ENCODE measurements around the gene RRBP1. TPM values are rescaled to one million over a fixed set of nuclear protein-coding genes. Genes with fewer than 3 reads are reported as not detected.

Gene RRBP1
- total RNA-seq, 2 donors from 2014 or later = 112 to 148 TPM

DNA sequence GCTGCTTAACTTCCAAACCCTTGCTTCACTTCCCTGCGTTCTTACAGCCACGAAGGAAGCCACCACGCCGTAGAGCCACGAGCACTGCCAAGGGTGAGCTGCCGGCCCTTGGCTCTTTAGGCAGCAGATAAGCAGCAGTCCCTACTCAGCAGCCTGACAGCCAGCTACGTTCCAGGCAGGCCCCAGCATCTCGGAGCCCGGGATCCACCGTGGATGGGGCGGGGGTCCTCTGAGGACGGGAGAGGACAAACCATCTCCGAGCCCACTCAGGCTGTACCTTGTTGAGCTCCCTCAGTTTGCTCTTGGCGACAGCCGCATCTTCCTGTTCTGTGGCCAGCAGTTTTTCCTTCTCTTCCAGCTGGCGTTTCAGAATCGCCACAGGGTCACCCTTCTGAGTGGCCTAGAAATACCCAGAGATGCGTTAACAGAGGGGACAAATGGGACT, 40.5 kb downstream of the RRBP1 start:
- Histone ChIP-seq H3K27ac (no peak overlapping the region), H3K9me3 (no peaks in the 10 kb centered on the region), H3K27me3 (replicated peaks; ENCODE audit: insufficient read depth) (no peaks in the 10 kb centered on the region), H3K4me3 (no peak overlapping the region), H3K4me1 (replicated peaks) (peaks cover 7% of the 10 kb centered on the region), H3K36me3 (peaks cover 0 to 15% of the 10 kb centered on the region in 2 donors)
- 78% methylated on average over 18 of the region's 18 CpGs for WGBS
- intact Hi-C loops (cut with DNase I) = no loop called here
- TF ChIP-seq POLR2A (IDR thresholded peaks at IDR 0.05) (no peak), POLR2AphosphoS5 (IDR thresholded peaks at IDR 0.05) (no peak)
- TF ChIP-seq, protein P1, sequence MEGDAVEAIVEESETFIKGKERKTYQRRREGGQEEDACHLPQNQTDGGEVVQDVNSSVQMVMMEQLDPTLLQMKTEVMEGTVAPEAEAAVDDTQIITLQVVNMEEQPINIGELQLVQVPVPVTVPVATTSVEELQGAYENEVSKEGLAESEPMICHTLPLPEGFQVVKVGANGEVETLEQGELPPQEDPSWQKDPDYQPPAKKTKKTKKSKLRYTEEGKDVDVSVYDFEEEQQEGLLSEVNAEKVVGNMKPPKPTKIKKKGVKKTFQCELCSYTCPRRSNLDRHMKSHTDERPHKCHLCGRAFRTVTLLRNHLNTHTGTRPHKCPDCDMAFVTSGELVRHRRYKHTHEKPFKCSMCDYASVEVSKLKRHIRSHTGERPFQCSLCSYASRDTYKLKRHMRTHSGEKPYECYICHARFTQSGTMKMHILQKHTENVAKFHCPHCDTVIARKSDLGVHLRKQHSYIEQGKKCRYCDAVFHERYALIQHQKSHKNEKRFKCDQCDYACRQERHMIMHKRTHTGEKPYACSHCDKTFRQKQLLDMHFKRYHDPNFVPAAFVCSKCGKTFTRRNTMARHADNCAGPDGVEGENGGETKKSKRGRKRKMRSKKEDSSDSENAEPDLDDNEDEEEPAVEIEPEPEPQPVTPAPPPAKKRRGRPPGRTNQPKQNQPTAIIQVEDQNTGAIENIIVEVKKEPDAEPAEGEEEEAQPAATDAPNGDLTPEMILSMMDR (IDR thresholded peaks at IDR 0.05) = no peak
- no peak for DNase-seq (ENCODE audit: low spot score)

DNA sequence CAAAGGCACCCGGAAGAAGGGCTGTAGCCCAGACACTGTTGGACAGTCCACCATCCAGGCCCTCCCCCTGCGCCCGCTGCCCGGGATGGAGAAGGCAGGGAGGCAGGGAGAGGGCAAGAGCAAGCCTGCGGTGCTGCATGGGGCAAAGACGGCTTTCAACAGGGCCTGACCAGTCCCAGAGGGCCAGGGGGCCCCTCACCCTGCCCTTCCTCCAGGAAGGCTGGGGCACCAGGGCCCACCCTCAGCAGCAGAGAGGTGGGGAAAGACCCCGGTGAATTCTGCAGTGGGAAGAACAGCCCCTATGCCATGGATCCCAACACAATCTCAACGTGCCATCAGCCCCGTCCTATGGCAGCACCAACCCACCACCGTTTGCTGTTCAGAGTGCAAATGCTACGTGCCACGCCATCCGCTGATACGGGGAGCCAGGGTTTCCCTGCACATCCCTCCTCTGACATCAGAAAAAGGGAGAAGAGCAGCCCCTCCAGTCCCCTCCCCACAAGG, 41.1 kb downstream of the RRBP1 start:
- 86% methylated on average over 13 of the region's 14 CpGs for WGBS
- Histone ChIP-seq H3K36me3 (peaks cover 0 to 20% of the 10 kb centered on the region in 2 donors), H3K9me3 (no peaks in the 10 kb centered on the region), H3K4me3 (no peak overlapping the region), H3K4me1 (replicated peaks) (peaks cover under 1% of the 10 kb centered on the region), H3K27me3 (replicated peaks; ENCODE audit: insufficient read depth) (no peaks in the 10 kb centered on the region), H3K27ac (no peak overlapping the region)
- no peak for DNase-seq (ENCODE audit: low spot score)
- intact Hi-C loops (cut with DNase I) = no loop called here
- TF ChIP-seq, protein P1 (IDR thresholded peaks at IDR 0.05) = no peak
- TF ChIP-seq POLR2A (IDR thresholded peaks at IDR 0.05) = no peak
- TF ChIP-seq POLR2AphosphoS5 (IDR thresholded peaks at IDR 0.05) = no peak

DNA sequence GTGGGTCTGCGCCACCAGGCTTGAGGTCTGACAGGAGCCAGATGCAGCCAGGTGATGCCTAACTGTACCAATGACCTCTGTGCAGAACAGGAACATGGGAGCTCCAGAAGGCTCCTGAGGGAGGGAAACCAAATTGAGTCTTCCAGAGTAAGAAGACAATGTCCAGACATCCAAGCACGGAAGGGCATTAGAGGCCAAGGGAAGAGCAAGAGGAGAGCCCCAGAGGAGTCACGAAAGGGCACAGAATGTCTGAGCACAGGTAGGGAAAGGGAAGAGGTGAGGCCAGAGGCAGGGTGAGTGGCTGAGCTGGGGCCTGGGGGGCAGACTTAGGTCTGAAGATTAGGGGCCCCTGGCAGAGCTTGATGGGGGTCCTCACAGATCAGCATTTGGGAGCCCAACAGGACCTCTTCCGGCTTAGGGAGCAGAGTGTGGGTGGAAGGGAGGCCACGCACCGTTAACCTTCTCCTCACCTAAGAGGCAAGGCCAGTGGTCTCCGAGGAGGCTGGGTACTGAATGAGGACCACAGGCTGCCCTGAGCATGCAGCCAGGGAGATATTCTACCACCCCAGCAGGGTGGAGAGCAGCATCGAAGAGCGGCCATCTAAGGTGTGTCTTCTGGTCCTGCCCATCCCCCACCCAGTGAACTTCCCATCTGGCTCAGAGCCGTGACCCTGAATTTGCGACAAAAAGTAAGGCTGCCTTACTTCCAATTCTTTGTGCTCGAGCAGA, 41.7 kb downstream of the RRBP1 start:
- no peak overlapping the region for H3K27ac ChIP-seq
- H3K27me3 ChIP-seq (replicated peaks; ENCODE audit: insufficient read depth) = no peaks in the 10 kb centered on the region
- no peaks in the 10 kb centered on the region for H3K4me1 ChIP-seq (replicated peaks)
- no peak for TF ChIP-seq POLR2AphosphoS5 (IDR thresholded peaks at IDR 0.05)
- H3K36me3 ChIP-seq = peaks cover 0 to 26% of the 10 kb centered on the region in 2 donors
- H3K9me3 ChIP-seq = no peaks in the 10 kb centered on the region
- no peak for DNase-seq (ENCODE audit: low spot score)
- intact Hi-C loops (cut with DNase I) = no loop called here
- 86% methylated on average over 12 of the region's 12 CpGs for WGBS
- no peak overlapping the region for H3K4me3 ChIP-seq

DNA sequence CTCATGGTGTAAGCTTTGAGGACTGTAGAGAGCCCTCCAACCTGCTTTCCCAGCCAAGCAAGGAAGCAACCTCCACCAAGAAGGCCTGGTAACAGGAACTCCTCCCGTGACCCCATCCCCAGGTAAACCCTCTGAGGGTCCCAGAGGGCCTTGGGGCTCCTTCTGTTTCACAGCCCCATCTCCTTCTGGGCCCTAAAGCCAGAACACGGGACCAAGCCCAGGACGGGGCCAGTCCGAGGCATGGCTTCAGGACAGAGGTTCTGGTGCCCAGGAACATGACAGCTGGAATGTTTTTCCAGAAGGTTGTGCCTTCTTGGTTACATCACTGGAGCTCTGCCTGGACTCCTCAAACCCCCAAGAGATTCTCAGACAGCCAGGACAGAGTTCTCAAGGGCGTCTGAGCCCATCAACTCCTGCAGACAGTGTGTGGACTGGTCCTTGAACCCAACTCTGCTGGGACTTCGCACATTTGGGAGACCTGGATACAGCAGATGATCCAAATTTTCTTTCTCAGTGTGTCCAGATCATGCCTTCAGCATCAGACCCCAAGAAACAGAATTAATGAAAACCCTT, 43.1 kb downstream of the RRBP1 start:
- H3K4me1 ChIP-seq (replicated peaks) = no peaks in the 10 kb centered on the region
- TF ChIP-seq POLR2AphosphoS5 (IDR thresholded peaks at IDR 0.05) (no peak), POLR2A (IDR thresholded peaks at IDR 0.05) (no peak)
- TF ChIP-seq, protein P1 (IDR thresholded peaks at IDR 0.05) = no peak
- H3K27me3 ChIP-seq (replicated peaks; ENCODE audit: insufficient read depth) = no peaks in the 10 kb centered on the region
- no peak for DNase-seq (ENCODE audit: low spot score)
- peaks cover 0 to 32% of the 10 kb centered on the region in 2 donors for H3K36me3 ChIP-seq
- H3K9me3 ChIP-seq = no peaks in the 10 kb centered on the region
- H3K4me3 ChIP-seq = no peak overlapping the region
- no peak overlapping the region for H3K27ac ChIP-seq
- intact Hi-C loops (cut with DNase I) = no loop called here
- WGBS = 79% methylated on average over 6 of the region's 6 CpGs

DNA sequence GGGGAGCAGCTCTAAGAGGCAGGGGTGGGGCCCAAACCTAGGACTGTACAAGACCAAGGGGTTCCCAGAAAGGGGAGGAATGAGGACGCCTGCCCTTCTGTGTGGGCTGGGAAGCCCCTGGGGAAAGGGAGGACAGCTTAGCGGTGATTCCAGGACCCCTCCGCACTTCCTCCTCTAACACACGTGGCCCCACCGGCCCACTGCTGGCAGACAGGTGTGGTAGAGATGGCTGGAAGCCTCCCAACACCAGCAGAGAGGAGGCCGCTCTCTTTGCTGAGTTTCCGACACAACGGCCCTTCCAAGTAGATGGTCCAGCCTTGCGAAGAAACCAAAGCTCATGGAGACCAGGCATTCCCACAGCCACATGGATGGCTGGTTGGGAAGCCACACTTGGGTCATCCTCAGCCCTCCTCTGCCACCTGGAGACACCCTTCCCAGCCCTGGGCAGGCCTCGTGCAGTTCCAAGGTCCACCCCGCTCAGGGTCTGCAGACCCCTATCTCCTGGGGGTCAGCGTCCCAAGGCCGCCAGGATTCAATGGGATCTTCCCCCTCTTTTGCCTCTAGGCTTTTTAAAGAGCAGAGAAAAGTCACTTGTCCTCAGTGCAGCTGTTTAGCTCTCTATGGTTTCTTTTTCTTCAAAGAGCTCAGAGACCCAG, 43.9 kb downstream of the RRBP1 start:
- intact Hi-C loops (cut with DNase I) = no loop called here
- H3K4me1 ChIP-seq (replicated peaks) = no peaks in the 10 kb centered on the region
- no peak overlapping the region for H3K27ac ChIP-seq
- H3K9me3 ChIP-seq = no peaks in the 10 kb centered on the region
- H3K4me3 ChIP-seq = no peak overlapping the region
- H3K36me3 ChIP-seq = peaks cover 4 to 36% of the 10 kb centered on the region in 2 donors
- 82% methylated on average over 13 of the region's 13 CpGs for WGBS
- H3K27me3 ChIP-seq (replicated peaks; ENCODE audit: insufficient read depth) = no peaks in the 10 kb centered on the region
- DNase-seq (ENCODE audit: low spot score) = no peak
- TF ChIP-seq POLR2A (IDR thresholded peaks at IDR 0.05) = no peak
- TF ChIP-seq POLR2AphosphoS5 (IDR thresholded peaks at IDR 0.05) = no peak
- TF ChIP-seq, protein P1 (IDR thresholded peaks at IDR 0.05) = no peak
